Choroid plexus epithelial cell (primary cell): Measurements from ENCODE around the gene ACER2.

ENCODE experiments used
- DNase-seq: peaks from one replicate; pipeline ENCODE4 v3.0.0-alpha.2; 2010; ENCODE audit warnings: low read depth
- H3K4me3 ChIP-seq: 2 replicates; pipeline ENCODE4 v1.5.1; 2011; ENCODE audit warnings: low read depth, mild to moderate bottlenecking, control low read depth, low read length, moderate library complexity
- TF ChIP-seq, protein P1 (sequence below): conservative IDR thresholded peaks from 2 replicates; pipeline ENCODE4 v1.5.1; 2011; ENCODE audit warnings: low read depth, mild to moderate bottlenecking, control low read depth, inconsistent platforms, low read length, moderate library complexity

Gene ACER2

DNA sequence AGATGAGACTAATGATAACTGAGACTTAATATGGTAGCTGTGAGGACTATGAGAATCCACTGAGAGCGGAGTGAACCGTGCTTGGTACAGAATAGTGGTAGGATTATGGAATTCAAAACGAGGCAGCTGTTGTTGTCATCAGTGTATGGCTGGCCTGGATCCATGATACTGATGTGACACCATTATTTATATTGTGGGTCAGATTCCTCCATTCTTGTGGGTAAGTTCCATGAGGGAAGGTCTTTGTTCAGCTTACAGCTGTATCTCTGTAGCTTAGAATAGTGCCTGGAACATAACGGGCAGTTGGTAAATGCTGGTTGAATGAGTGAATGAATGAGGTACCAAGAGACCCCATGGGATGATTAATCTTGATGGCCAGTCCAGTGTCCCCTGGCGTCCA, 61.8 kb downstream of the ACER2 start:
- TF ChIP-seq, protein P1, sequence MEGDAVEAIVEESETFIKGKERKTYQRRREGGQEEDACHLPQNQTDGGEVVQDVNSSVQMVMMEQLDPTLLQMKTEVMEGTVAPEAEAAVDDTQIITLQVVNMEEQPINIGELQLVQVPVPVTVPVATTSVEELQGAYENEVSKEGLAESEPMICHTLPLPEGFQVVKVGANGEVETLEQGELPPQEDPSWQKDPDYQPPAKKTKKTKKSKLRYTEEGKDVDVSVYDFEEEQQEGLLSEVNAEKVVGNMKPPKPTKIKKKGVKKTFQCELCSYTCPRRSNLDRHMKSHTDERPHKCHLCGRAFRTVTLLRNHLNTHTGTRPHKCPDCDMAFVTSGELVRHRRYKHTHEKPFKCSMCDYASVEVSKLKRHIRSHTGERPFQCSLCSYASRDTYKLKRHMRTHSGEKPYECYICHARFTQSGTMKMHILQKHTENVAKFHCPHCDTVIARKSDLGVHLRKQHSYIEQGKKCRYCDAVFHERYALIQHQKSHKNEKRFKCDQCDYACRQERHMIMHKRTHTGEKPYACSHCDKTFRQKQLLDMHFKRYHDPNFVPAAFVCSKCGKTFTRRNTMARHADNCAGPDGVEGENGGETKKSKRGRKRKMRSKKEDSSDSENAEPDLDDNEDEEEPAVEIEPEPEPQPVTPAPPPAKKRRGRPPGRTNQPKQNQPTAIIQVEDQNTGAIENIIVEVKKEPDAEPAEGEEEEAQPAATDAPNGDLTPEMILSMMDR = no peak
- DNase-seq = no peak
- no peak overlapping the region for H3K4me3 ChIP-seq

DNA sequence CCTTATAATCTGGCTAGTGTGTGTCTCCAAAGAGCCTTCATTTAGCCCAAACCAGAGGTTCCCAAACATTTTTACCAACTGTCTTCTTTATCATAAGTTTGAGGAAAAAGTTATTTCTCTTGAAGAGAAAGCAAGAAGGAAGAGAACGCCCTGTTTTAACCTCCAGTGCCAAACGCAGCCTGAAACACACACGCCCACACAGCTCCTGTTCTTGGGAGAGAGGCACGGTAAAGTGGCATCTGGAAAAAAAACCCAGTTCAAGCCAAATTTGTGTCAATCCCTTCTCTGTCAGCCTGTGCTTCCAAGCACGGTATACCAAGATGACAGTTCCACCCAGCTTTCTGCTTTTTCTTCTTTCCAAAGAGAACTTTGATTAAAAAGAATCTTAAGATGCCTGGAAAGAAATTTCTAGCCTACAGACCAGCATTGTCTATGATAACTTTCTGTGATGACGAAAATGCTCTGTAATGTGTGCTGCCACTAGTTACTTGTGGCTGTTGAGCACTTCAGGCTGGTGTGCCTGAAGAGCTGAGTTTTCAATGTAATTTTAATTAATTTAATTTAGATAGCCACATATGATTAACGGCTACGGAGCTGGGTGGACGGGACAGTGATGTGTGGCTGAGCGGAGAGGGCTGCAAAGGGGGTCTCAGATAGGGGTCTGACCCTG, 62.3 kb downstream of the ACER2 start:
- TF ChIP-seq, protein P1 = no peak
- DNase-seq = no peak
- no peak overlapping the region for H3K4me3 ChIP-seq

DNA sequence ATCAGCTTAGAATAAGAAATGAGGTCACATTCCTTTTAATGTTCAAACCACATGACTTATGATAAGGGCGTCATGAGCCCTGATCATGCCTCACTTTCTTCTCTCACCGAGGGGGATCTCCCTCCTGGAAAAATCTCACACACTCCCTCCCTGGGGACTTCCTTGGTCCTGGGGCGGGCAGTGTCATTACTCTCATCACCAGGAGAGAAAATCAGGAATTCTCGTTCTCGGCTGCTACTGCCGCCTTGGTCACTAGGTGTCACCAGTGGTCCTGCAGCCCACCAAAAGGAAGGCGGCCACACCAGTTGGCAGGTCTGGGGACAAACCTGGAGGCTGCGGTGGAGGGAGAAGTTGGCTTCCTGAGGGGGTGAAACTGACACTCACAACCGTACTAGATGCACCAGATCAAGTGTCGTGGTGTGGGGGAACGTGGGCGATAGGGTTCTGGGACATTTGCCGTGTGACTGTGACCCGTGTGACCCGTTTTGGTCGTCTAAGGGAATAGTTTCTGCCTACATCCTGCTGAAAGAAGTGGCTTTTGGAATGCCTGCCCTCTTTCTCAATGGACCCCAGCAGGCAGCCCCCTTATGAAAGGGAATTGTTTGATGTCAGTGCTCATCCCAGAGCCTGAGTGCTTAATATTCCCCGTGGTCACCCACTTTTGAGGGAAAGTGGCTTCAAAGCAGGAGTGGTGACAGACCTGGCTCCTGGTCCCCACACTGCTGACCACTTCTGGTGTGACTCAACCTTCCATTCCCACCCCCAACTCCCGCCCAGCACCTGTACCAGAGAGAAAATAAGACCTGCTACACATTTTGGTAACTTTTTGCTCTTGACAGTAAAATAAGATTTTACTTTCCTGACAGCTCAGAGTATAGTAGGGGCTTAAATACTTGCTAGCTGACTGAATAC, 63.2 kb downstream of the ACER2 start:
- TF ChIP-seq, protein P1 = peak; percentile 80
- peak overlapping the region; percentile 11 for H3K4me3 ChIP-seq
- peak; percentile 62 for DNase-seq

DNA sequence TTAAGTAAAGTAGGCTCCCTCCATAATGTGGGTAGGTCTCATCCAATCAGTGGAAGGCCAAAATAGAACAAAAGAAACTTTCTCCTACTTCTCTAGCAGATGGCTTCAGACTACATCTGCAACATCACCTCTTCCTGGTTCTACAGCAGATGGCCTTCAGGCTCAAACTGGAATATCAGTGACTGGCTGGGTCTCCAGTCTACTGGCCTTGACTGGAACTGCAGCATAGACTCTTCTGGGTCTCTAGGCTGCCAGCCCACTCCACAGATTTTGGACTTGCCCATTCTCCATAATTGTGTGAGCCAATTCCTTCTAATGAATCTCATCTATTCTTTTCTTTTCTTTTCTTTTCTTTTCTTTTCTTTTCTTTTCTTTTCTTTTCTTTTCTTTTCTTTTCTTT, 64.8 kb downstream of the ACER2 start:
- no peak for DNase-seq
- H3K4me3 ChIP-seq = no peak overlapping the region
- TF ChIP-seq, protein P1 = no peak

DNA sequence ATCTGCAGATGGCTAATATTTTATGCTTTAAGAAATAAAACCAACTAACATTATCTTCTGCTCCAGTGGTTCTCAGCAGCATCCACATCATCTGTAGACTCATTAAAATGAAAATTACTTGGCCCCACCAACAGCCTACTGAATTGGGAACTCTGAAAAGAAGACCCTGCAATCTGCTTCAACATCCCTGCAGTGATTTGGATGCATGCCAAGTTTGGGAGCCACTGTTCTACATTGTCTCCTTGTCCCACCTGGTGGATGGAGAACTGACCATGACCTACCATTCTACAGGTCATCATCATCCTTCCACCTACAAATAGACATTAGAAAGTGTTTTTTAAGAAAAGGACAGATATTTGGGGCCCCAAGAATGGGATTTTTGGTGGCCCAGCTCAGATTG, 71.1 kb downstream of the ACER2 start:
- TF ChIP-seq, protein P1 = no peak
- no peak for DNase-seq
- H3K4me3 ChIP-seq = no peak overlapping the region

DNA sequence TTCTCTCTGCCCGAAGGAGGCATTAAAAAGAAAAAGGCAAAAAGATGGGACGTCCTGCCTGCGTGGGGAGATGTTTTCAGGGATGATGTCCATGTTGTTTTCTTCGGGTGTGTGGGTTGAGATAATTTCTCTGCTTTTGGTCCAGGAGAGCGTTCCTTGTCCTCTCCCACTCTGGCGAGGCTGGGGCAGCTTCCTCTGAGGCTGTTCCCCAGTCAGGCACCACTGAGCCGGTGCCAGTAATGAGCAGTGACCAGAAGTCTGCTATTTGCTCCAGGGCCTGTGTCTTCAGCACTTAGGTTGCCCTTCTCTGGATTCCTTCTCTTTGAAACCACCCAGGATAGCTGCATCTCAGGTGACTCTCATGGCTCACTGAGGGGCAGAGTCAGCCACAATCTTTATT, 71.5 kb downstream of the ACER2 start:
- TF ChIP-seq, protein P1 = no peak
- no peak for DNase-seq
- H3K4me3 ChIP-seq = no peak overlapping the region
